ENCODE data around the gene SORBS2.

SORBS2 gene

GRCh38 chr4:185626798-185627197 is 185.2 kb downstream of the SORBS2 start:
- H3K9me3 Mint-ChIP-seq, result peaks cover 9% of the 10 kb centered on the region
- TF ChIP-seq CTCF (IDR thresholded peaks at IDR 0.05), result no peak
- H3K27ac Mint-ChIP-seq, result no peak overlapping the region
- H3K27me3 Mint-ChIP-seq (ENCODE audit: low read depth, poor library complexity), result peaks cover 10% of the 10 kb centered on the region
- H3K36me3 Mint-ChIP-seq (ENCODE audit: low read depth), result peaks cover 10% of the 10 kb centered on the region
- H3K4me3 Mint-ChIP-seq, result no peak overlapping the region
- no peak for DNase-seq
- H3K4me1 Mint-ChIP-seq, result no peaks in the 10 kb centered on the region

GRCh38 chr4:185625503-185625902 is 186.5 kb downstream of the SORBS2 start:
- peaks cover 10% of the 10 kb centered on the region for H3K36me3 Mint-ChIP-seq (ENCODE audit: low read depth)
- H3K4me1 Mint-ChIP-seq, result no peaks in the 10 kb centered on the region
- H3K27me3 Mint-ChIP-seq (ENCODE audit: low read depth, poor library complexity), result peaks cover 10% of the 10 kb centered on the region
- no peak overlapping the region for H3K27ac Mint-ChIP-seq
- H3K4me3 Mint-ChIP-seq, result no peak overlapping the region
- TF ChIP-seq CTCF (IDR thresholded peaks at IDR 0.05), result no peak
- H3K9me3 Mint-ChIP-seq, result peaks cover 9% of the 10 kb centered on the region
- no peak for DNase-seq

- H3K27me3 Mint-ChIP-seq (ENCODE audit: low read depth, poor library complexity), result peaks cover 10% of the 10 kb centered on the region
- H3K4me3 Mint-ChIP-seq, result no peak overlapping the region
- DNase-seq, result no peak
- peaks cover 9% of the 10 kb centered on the region for H3K9me3 Mint-ChIP-seq
- TF ChIP-seq CTCF (IDR thresholded peaks at IDR 0.05), result no peak
- peaks cover 10% of the 10 kb centered on the region for H3K36me3 Mint-ChIP-seq (ENCODE audit: low read depth)
- H3K27ac Mint-ChIP-seq, result no peak overlapping the region
- H3K4me1 Mint-ChIP-seq, result no peaks in the 10 kb centered on the region
Measured at GRCh38 chr4:185624259-185624589, 187.8 kb downstream of the SORBS2 start.

GRCh38 chr4:185623444-185624258 is 188.3 kb downstream of the SORBS2 start:
- no peak for TF ChIP-seq CTCF (IDR thresholded peaks at IDR 0.05)
- Mint-ChIP-seq H3K4me3 (no peak overlapping the region), H3K36me3 (ENCODE audit: low read depth) (peaks cover 10% of the 10 kb centered on the region), H3K27ac (no peak overlapping the region), H3K27me3 (ENCODE audit: low read depth, poor library complexity) (peaks cover 10% of the 10 kb centered on the region), H3K9me3 (peaks cover 9% of the 10 kb centered on the region), H3K4me1 (no peaks in the 10 kb centered on the region)
- no peak for DNase-seq

- no peak overlapping the region for H3K27ac Mint-ChIP-seq
- H3K4me3 Mint-ChIP-seq, result no peak overlapping the region
- no peaks in the 10 kb centered on the region for H3K9me3 Mint-ChIP-seq
- DNase-seq, result no peak
- no peaks in the 10 kb centered on the region for H3K36me3 Mint-ChIP-seq (ENCODE audit: low read depth)
- H3K4me1 Mint-ChIP-seq, result no peaks in the 10 kb centered on the region
- H3K27me3 Mint-ChIP-seq (ENCODE audit: low read depth, poor library complexity), result peaks cover 4% of the 10 kb centered on the region
- no peak for TF ChIP-seq CTCF (IDR thresholded peaks at IDR 0.05)
Measured at GRCh38 chr4:185608185-185608584, 203.8 kb downstream of the SORBS2 start.

- no peak for TF ChIP-seq CTCF (IDR thresholded peaks at IDR 0.05)
- no peak overlapping the region for H3K27ac Mint-ChIP-seq
- H3K36me3 Mint-ChIP-seq (ENCODE audit: low read depth), result no peaks in the 10 kb centered on the region
- H3K9me3 Mint-ChIP-seq, result no peaks in the 10 kb centered on the region
- peaks cover 15% of the 10 kb centered on the region for H3K27me3 Mint-ChIP-seq (ENCODE audit: low read depth, poor library complexity)
- H3K4me3 Mint-ChIP-seq, result no peak overlapping the region
- no peak for DNase-seq
- H3K4me1 Mint-ChIP-seq, result peaks cover 6% of the 10 kb centered on the region
Measured at GRCh38 chr4:185602397-185602796, 209.6 kb downstream of the SORBS2 start.

Data from nephron progenitor cell (in vitro differentiated cells).